Astrocyte (in vitro differentiated cells and primary cell): Measurements from ENCODE around the gene FHL2.

Experiments used
- CTCF ChIP-seq: IDR thresholded peaks from 2 replicates; pipeline ENCODE4 v1.5.1; 2011; ENCODE audit warnings: low read depth, mild to moderate bottlenecking, inconsistent platforms, low read length, moderate library complexity; ENCODE audit not compliant: insufficient read depth
- EZH2 ChIP-seq: IDR thresholded peaks from 2 replicates; pipeline ENCODE4 v1.6.1; 2012; ENCODE audit warnings: mild to moderate bottlenecking, low read length, inconsistent platforms; ENCODE audit not compliant: insufficient read depth

DNA sequence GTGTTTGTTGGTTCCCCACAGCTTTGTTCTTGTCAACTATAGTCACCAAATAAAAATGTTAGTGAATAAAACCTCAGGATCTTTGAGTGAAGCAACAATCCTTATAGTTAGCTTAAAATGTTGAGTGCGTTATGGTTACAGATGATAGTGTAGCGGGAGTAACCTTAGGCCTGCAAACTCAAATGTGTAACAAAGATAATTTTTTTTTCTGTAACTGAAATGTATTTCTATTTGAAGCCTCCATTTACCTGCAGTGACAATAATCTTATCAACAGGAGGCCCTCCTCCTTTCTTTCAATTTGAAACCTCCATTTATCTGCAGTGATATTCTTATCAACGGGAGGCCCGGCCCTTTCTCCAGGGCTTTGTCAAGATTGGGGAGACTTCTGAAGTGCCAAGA is 64.6 kb downstream of the FHL2 start:
- no peak for TF ChIP-seq CTCF
- no peak for TF ChIP-seq EZH2
